NCI-H446 treated with DMSO at 0.1 percent for 48 hours (cell line): Measurements from ENCODE around the gene AOX1.
"Not testable (repeated sequence)": the region's sequence is repeated elsewhere in the genome, so short reads cannot be mapped to it uniquely, and the experiment has no call there.

ENCODE experiments used
- DNase-seq: peaks from one replicate; lab custom pipeline; 2025; lab: John Stamatoyannopoulos, UW

The AOX1 gene

DNA sequence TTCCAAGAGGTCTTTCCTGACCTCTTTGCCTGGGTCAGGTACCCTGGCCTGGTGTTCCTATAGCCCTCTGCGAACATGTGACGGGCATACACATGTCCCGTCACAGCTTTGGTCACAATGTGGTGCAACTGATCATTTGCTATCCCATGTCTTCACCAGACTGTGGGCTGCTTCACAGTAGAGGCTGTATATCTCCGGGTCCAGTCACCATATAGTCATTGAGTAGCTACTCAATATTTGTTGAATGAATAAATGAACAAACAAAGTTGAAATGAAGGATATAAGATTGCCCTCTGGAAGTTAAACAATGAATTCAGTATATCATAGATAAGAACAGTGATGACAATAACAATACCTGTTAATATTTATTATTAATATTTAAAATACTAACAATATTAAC lies 16.8 kb downstream of the AOX1 start:
- no peak for DNase-seq

- DNase-seq = no peak
Observed at GRCh38 chr2:200603972-200604371, 18.2 kb downstream of the AOX1 start.

- DNase-seq = no peak
Observed at GRCh38 chr2:200604571-200605255, 18.9 kb downstream of the AOX1 start.

DNA sequence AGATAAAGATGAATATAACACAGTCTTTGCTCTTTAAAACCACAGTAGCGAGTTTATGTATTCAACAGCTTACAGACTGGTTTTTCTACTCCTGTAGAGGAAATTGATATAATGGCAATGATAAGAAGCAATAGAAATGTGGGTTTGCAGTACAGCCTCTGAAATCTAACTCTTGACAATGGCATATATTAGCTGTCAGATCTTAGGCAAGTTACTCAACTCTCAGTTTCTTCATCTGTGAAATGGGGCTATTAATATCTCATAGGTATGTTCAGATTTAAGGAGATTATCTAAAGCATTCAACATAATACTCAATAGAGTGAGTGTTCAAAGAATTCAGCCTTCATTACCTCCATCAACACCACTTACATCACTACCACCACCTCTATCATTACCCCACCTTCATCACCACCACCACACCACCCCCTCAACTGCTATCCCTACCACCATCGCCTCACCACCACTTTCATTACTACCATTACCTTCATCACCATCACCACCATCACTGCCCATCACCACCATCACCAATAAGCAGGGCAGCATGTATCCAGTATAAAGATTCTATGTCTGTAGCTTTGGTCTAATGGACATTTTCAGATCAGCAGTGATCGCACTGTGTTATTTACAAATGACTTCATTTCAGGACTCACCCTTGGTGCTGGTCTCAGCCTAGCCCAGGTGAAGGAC lies 22.7 kb downstream of the AOX1 start:
- no peak for DNase-seq

DNA sequence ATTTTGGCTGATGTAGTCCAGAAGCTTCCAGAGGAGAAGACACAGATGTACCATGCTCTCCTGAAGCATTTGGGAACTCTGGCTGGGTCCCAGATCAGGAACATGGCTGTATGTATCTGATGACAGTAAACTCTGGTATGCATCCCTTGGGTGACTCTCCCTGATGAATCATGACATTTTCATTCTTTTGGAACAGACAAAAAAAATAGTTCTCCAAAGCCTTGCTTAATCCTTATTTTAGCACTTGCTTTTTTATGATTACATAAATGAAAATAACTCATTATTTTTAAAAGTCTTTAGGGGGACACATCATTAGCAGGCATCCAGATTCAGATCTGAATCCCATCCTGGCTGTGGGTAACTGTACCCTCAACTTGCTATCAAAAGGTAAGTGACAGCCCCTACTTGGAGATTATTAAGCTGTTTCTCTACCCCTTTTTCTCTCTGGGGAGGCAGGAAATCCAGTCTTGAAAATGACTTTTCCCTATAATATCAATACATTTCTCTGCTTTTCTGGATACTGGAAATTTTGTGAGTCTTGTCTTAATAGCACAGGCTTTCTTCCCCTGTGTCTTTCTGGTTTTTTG lies 23.3 kb downstream of the AOX1 start:
- no peak for DNase-seq

GRCh38 chr2:200610217-200610616 lies 24.4 kb downstream of the AOX1 start:
- DNase-seq = not testable (repeated sequence)

- DNase-seq = no peak
Observed at GRCh38 chr2:200613692-200614091, 27.9 kb downstream of the AOX1 start.

- DNase-seq = no peak
Observed at GRCh38 chr2:200614249-200614648, 28.4 kb downstream of the AOX1 start.

- no peak for DNase-seq
Observed at GRCh38 chr2:200615247-200615646, 29.4 kb downstream of the AOX1 start.

DNA sequence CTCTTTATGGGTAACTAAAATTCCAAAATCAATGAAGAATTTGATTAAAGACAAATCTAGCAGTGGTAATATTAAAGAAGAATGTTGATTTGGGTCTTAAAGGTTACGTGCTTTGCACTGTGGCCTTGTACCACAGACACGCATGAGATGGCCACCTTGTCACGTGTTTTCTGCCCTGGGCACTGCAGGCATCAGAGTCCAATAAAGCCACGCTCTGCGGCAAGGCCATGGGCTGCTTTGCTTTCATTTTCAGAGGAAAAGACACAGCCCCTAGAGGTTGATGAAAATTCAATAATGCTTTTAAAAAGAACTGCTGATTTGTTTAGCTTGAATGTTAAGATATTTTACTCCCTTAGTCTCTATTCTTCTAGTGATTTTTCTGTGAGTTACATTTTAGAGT lies 30.4 kb downstream of the AOX1 start:
- no peak for DNase-seq

DNA sequence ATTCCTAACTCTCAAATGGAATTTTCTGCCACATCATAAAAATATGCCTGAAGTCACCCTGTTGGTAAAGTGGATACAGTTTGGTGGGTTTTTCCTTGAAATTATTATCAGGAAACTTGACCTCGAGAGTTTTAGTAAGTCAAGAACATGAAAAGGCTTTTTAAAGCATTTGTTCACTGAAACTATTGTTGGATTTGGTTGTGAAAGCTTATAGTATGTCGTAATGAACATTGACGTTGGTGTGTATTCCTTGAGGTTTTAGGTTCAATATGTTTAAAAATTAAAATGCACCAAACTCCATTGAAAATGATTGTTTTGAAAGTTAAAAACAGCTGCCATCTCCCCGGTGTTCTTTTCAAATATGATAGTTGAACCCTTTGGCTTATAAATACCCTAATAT lies 30.8 kb downstream of the AOX1 start:
- no peak for DNase-seq

- no peak for DNase-seq
Observed at GRCh38 chr2:200617156-200618053, 31.6 kb downstream of the AOX1 start.

GRCh38 chr2:200618054-200618419 lies 32.2 kb downstream of the AOX1 start:
- no peak for DNase-seq

DNA sequence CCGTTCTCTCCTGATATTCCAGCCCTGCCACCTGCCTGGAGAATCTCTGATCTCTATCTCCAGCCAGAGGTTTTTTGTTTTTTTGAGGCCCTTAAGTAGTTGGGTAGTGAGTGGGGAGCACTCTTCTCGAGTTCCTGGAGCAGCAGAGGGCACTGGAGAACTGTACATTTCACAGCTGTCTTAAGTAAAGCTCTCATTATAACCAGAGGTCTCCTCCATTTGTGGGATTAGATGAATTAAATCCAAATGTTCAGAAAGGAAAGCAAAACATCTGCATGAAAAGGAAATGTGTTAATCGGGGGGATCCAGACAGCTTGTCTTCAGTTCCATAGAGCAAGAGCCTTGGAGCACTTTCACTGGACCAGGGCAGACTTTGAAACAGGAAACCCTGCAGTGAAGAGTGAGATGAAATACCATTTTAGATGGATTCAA lies 32.8 kb downstream of the AOX1 start:
- no peak for DNase-seq

DNA sequence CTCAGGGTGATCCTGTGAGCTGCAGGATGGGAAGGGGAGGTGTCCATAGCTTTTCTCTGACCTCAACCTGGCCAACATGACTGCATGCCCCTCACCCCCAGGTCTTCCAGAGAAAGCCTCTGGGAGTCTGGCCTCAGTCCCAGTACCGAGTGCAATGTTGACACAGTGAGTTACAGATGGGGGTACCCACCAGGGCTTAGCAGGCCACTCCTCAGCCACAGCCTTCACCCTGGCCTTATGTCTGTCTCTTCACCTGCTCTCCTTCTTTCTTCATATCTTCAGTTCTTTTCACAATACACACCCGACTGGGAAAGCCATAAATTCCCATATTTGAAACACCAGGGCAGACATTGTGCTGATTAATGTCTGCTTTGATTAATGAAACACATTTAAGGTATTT lies 33.5 kb downstream of the AOX1 start:
- DNase-seq = no peak

DNA sequence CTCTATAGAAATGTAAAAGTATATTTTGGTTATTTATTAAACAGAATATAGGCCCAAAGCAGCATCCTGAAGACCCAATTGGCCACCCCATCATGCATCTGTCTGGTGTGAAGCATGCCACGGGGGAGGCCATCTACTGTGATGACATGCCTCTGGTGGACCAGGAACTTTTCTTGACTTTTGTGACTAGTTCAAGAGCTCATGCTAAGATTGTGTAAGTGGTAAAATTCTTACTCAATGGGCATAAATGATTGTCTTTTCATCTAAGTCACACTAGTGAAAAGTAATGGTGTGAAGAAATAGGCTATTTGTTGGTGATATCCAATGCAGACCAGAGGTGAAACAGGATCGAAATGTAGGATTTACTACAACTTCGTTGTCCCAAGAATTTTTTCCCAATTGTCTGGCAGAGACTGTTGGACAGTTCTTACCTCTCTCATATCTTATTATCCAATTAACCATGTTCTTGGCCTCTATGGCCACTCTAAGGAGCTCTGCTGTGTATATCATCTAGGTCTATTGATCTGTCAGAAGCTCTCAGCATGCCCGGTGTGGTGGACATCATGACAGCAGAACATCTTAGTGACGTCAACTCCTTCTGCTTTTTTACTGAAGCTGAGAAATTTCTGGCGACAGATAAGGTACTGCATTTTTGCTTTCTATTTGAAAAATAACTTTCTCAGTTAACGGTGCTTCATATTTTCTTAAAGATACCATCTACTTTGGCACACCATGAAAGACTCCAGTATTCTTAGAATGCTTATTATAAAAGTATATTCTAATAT lies 35.0 kb downstream of the AOX1 start:
- DNase-seq = no peak

DNA sequence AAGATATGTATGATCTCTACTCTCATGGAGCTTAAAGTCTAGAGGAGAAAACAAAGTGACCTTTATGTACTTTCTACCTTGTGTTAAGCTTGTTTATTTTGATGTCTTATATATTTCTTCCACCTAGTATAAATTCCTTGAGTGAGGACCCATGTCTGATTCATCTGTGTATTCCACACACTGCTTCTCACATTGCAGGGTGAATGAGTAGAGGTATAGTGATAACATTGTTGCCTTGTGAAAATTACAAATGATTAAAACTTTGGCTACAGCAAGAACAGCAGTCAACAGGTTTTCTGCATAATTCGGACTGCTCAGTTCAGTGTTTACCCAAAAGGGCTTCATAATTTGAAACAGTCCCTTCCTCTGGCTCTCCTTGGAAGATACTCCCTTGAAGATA lies 36.3 kb downstream of the AOX1 start:
- DNase-seq = no peak

GRCh38 chr2:200624026-200624425 lies 38.2 kb downstream of the AOX1 start:
- DNase-seq = no peak

DNA sequence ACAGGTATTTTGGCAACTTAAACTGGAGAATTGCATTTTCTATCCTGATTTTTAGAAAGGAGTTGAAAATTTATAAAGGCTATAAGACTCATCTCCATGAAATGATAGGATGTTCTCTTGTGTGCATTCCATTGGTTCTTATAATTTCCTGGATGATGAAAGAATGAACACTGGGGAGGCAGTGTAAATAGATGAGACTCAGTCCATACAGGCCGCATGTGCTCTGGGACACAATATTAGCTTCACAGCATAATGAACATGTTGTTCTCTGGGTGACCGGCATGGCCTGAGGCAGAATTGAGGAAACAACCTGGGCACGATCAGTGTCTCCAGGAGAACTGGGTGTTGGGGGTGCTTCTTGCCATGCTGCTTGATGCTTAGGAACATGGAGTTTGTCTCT lies 38.8 kb downstream of the AOX1 start:
- DNase-seq = no peak

GRCh38 chr2:200625282-200625681 lies 39.5 kb downstream of the AOX1 start:
- no peak for DNase-seq

DNA sequence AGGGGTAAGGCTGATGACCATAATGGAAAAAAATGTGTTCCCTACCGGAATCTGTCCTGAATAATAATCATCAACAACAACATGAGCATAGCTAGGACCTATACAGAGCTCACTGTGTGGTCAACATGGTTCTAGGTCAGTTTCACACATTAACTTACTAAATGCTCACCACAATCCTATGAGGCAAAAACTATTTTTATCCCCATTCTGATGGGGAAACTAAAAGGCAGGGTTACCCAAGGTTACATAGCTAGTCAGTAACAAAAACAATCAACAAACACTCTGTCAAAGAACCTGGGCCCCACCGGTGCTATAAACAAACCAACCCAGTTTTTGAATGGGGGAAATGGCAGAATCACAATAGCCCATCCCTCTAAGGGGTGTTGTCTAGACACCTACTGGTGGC lies 40.1 kb downstream of the AOX1 start:
- no peak for DNase-seq
